Measurements from ENCODE around the gene CTBP2.

CTBP2 gene

DNA sequence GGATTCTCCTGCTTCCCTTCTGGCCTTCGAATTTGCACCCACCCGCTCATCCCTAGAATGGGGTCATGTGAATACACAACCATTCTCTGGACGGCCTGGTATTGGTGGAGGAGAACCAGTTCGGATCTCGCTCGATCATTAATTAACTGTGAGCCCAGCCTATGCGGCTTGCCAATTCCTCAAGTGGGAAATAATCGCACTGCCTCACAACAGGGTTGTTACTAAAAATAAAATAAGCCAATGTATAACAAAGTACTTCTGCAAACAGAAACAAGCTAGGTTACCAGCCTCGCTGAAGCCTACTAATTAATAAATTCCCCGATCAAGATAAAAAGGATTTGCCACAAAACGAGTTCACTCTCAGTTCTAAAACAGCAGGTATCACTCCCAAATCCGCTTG is 16.2 kb downstream of the CTBP2 start:
- Histone ChIP-seq H4K20me1 (ENCODE audit: low read depth, low read length) (no peaks in the 10 kb centered on the region), H3F3A (ENCODE audit: insufficient read depth) (no peaks in the 10 kb centered on the region), H2AFZ (ENCODE audit: low read depth, low read length, severe bottlenecking) (no peak overlapping the region), H3K9ac (ENCODE audit: low read length) (no peak overlapping the region), H3K27ac (ENCODE audit: low read depth, low read length) (no peak overlapping the region), H3K27me3 (ENCODE audit: low read length) (no peaks in the 10 kb centered on the region), H3K9me2 (replicated peaks; ENCODE audit: insufficient read depth, low read length) (no peaks in the 10 kb centered on the region), H3K36me3 (ENCODE audit: low read length) (no peaks in the 10 kb centered on the region), H3K4me2 (ENCODE audit: low read depth, low read length, poor library complexity, severe bottlenecking) (no peak overlapping the region), H3K79me2 (ENCODE audit: insufficient read depth, low read length) (no peaks in the 10 kb centered on the region), H3K9me3 (ENCODE audit: insufficient read depth, low read length) (no peaks in the 10 kb centered on the region), H3K4me3 (ENCODE audit: insufficient read depth, low read length, poor library complexity, severe bottlenecking) (no peak overlapping the region)
- no peak for TF ChIP-seq EZH2phosphoT487 (conservative IDR thresholded peaks at IDR 0.05; ENCODE audit: low read length)
- TF ChIP-seq, protein P1, sequence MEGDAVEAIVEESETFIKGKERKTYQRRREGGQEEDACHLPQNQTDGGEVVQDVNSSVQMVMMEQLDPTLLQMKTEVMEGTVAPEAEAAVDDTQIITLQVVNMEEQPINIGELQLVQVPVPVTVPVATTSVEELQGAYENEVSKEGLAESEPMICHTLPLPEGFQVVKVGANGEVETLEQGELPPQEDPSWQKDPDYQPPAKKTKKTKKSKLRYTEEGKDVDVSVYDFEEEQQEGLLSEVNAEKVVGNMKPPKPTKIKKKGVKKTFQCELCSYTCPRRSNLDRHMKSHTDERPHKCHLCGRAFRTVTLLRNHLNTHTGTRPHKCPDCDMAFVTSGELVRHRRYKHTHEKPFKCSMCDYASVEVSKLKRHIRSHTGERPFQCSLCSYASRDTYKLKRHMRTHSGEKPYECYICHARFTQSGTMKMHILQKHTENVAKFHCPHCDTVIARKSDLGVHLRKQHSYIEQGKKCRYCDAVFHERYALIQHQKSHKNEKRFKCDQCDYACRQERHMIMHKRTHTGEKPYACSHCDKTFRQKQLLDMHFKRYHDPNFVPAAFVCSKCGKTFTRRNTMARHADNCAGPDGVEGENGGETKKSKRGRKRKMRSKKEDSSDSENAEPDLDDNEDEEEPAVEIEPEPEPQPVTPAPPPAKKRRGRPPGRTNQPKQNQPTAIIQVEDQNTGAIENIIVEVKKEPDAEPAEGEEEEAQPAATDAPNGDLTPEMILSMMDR (IDR thresholded peaks at IDR 0.05; ENCODE audit: insufficient read depth, low read length, poor library complexity, severe bottlenecking), result no peak

DNA sequence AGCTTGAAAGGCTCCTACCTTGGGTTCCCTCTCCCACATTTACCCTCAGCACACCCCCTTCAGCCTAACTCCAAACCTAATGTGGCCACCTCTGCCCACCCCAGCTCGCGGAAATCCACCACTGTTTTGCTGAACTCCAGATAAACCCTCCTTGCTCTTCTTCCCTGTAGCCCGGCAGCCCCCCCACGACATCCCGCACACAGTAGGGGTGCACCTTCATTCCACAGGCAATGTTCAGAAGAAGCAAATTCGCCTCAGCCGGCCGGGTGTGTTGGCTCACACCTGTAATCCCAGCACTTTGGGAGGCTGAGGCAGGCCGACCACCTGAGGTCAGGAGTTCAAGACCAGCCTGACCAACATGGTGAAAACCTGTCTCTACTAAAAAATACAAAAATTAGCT is 17.4 kb downstream of the CTBP2 start:
- Histone ChIP-seq H3K27ac (ENCODE audit: low read depth, low read length) (no peak overlapping the region), H3K9me3 (ENCODE audit: insufficient read depth, low read length) (no peaks in the 10 kb centered on the region), H3K27me3 (ENCODE audit: low read length) (no peaks in the 10 kb centered on the region), H3K4me3 (ENCODE audit: insufficient read depth, low read length, poor library complexity, severe bottlenecking) (no peak overlapping the region), H3F3A (ENCODE audit: insufficient read depth) (no peaks in the 10 kb centered on the region), H3K9ac (ENCODE audit: low read length) (no peak overlapping the region), H3K36me3 (ENCODE audit: low read length) (no peaks in the 10 kb centered on the region), H3K4me2 (ENCODE audit: low read depth, low read length, poor library complexity, severe bottlenecking) (no peak overlapping the region), H3K9me2 (replicated peaks; ENCODE audit: insufficient read depth, low read length) (no peaks in the 10 kb centered on the region), H3K79me2 (ENCODE audit: insufficient read depth, low read length) (no peaks in the 10 kb centered on the region), H4K20me1 (ENCODE audit: low read depth, low read length) (no peaks in the 10 kb centered on the region), H2AFZ (ENCODE audit: low read depth, low read length, severe bottlenecking) (no peak overlapping the region)
- TF ChIP-seq EZH2phosphoT487 (conservative IDR thresholded peaks at IDR 0.05; ENCODE audit: low read length), result no peak
- TF ChIP-seq, protein P1 (IDR thresholded peaks at IDR 0.05; ENCODE audit: insufficient read depth, low read length, poor library complexity, severe bottlenecking), result no peak

DNA sequence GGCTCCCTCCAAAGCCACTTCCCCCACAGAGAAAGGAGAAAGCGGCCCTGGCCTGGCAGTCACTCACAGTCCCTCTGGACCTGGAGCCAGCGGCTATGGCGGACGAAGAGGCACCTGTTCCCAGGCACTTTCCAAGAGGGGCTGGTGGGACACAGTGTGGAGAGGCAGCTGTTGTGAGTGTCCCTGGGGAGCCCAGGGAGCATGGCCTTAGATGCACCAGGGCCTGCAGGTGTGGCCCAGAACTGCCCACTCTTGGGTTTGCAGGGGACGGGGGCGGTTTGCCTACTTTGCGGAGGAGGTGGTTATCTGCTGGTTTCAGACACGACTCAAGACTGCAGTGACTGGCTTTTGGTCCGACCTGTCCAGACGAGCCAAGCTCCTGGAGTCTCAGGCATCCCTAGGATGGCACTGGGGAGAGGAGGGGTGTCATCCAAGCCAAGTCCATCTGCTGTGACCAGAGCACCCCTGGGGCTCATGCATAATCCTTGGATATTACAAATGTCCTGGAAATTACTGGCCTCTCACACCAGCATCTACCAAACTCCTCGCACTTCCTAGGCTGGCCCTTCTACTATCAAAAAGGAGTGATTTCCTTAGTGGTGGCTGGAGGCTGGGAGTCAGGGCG is 18.4 kb downstream of the CTBP2 start:
- no peaks in the 10 kb centered on the region for H3K79me2 ChIP-seq (ENCODE audit: insufficient read depth, low read length)
- TF ChIP-seq EZH2phosphoT487 (conservative IDR thresholded peaks at IDR 0.05; ENCODE audit: low read length), result no peak
- H3K9me2 ChIP-seq (replicated peaks; ENCODE audit: insufficient read depth, low read length), result no peaks in the 10 kb centered on the region
- no peak overlapping the region for H3K9ac ChIP-seq (ENCODE audit: low read length)
- no peaks in the 10 kb centered on the region for H4K20me1 ChIP-seq (ENCODE audit: low read depth, low read length)
- no peak overlapping the region for H3K4me2 ChIP-seq (ENCODE audit: low read depth, low read length, poor library complexity, severe bottlenecking)
- H3K36me3 ChIP-seq (ENCODE audit: low read length), result no peaks in the 10 kb centered on the region
- no peak overlapping the region for H3K27ac ChIP-seq (ENCODE audit: low read depth, low read length)
- no peak overlapping the region for H2AFZ ChIP-seq (ENCODE audit: low read depth, low read length, severe bottlenecking)
- no peaks in the 10 kb centered on the region for H3F3A ChIP-seq (ENCODE audit: insufficient read depth)
- no peaks in the 10 kb centered on the region for H3K27me3 ChIP-seq (ENCODE audit: low read length)
- H3K4me3 ChIP-seq (ENCODE audit: insufficient read depth, low read length, poor library complexity, severe bottlenecking), result no peak overlapping the region
- no peaks in the 10 kb centered on the region for H3K9me3 ChIP-seq (ENCODE audit: insufficient read depth, low read length)

DNA sequence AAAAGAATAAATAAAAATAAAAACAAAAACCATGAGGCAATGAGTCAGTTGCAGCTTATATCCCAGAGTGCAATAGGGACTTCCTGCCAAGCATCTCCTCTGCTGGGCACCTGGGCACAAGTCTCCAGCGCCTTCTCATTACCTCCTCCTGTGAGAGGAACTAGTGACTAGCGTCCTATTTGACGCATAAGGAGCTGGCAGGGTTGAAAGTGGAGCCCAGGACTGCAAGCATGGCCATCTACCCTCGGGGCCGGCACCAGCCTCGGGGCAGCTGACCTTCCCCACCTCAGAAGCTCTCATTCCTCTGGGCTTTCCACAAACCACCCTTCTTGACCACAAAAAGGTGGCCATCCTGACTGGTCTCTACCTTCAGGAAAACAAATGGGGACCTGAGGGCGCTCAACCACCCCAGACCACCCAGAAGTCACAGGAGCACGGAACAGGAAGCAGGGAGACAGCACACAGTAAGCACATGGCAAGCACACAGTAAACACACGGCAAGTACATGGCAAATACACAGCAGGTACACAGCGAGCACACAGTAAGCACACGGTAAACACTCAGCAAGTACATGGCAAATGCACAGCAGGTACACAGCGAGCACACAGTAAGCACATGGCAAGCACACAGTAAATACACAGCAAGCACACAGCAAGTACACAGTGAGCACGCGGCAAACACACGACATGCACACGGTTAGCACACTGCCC is 19.1 kb downstream of the CTBP2 start:
- H4K20me1 ChIP-seq (ENCODE audit: low read depth, low read length), result no peaks in the 10 kb centered on the region
- no peaks in the 10 kb centered on the region for H3K27me3 ChIP-seq (ENCODE audit: low read length)
- H3F3A ChIP-seq (ENCODE audit: insufficient read depth), result no peaks in the 10 kb centered on the region
- no peak overlapping the region for H3K4me2 ChIP-seq (ENCODE audit: low read depth, low read length, poor library complexity, severe bottlenecking)
- no peaks in the 10 kb centered on the region for H3K9me2 ChIP-seq (replicated peaks; ENCODE audit: insufficient read depth, low read length)
- no peaks in the 10 kb centered on the region for H3K36me3 ChIP-seq (ENCODE audit: low read length)
- H3K9me3 ChIP-seq (ENCODE audit: insufficient read depth, low read length), result no peaks in the 10 kb centered on the region
- TF ChIP-seq, protein P1 (IDR thresholded peaks at IDR 0.05; ENCODE audit: insufficient read depth, low read length, poor library complexity, severe bottlenecking), result no peak
- no peak for TF ChIP-seq EZH2phosphoT487 (conservative IDR thresholded peaks at IDR 0.05; ENCODE audit: low read length)
- H3K27ac ChIP-seq (ENCODE audit: low read depth, low read length), result no peak overlapping the region
- no peak overlapping the region for H3K4me3 ChIP-seq (ENCODE audit: insufficient read depth, low read length, poor library complexity, severe bottlenecking)
- no peak overlapping the region for H3K9ac ChIP-seq (ENCODE audit: low read length)
- no peak overlapping the region for H2AFZ ChIP-seq (ENCODE audit: low read depth, low read length, severe bottlenecking)
- H3K79me2 ChIP-seq (ENCODE audit: insufficient read depth, low read length), result no peaks in the 10 kb centered on the region
